GM19099 (cell line): Measurements from ENCODE around the gene COX19.

Experiments used
- POLR2A ChIP-seq: IDR thresholded peaks from 3 replicates; pipeline ENCODE4 v1.6.1; 2011; ENCODE audit warnings: low read depth; ENCODE audit not compliant: insufficient read length; ENCODE audit errors: extremely low read depth

Gene COX19, protein sequence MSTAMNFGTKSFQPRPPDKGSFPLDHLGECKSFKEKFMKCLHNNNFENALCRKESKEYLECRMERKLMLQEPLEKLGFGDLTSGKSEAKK

DNA sequence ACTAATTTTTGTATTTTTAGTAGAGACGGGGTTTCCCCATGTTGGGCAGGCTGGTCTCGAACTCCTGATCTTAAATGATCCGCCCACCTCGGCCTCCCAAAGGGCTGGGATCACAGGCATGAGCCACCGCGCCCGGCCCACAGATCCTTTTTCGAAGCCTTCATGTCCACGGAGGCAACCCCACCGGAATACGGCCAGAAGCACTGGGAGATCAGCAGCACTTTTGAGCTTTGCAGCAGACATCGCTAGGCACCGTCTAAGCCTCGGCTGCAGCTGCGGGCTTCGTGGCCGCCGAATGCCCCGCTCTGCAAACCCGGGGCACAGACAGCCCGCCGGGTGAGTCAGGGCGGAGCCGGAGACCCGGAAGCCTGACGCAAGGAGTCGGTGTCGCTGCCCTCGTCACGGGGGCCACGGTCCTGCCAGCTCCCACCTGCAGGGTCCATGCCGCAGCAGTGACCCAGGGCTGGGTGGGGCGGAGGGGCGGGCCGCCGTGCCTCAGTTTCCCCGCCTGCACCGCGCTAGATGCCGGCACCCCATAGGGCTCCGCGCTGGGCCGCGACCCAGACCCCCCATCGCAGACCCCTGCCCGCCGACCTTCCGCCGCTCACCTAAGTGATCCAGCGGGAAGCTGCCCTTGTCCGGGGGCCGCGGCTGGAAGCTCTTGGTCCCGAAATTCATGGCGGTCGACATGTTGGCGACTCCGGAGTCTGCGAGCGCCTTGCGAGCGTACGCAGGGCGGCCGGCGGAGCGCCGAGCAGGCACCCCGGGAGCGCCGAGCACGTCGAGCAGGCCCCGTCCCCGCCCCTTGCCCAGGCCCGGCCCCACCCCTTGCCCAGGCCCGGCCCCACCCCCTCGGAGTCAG is at the start of gene COX19:
COX19 (minus strand) TSS at position 730 of the 862 bp plus-strand sequence; CDS start at position 690, 40 bp downstream.
- TF ChIP-seq POLR2A = peak; percentile 86

DNA sequence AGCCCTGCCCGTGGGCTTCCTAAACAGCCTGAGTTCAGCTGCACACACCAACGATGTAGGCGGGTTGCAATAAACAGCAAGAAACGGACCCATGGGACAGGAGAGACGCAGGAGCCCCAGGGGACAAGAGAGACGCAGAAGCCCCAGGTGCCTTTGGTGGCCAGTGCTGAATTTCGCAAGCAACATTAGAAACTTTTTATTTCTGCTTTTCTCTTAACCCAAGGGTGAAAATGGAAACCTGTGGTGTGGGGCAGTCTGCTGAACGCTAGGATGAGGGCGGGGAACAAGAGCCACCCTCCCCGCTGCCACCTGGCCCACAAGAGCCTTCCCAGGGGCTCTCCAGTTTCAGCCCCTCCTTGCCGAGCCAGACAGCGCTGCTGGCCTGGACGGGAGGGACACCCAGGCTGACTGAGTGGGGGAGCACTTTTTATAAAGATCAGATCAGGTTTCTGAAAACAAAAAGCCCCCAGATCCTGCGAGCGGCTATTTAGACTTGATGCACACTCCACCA is 49.0 kb upstream of the COX19 start:
- TF ChIP-seq POLR2A = no peak

DNA sequence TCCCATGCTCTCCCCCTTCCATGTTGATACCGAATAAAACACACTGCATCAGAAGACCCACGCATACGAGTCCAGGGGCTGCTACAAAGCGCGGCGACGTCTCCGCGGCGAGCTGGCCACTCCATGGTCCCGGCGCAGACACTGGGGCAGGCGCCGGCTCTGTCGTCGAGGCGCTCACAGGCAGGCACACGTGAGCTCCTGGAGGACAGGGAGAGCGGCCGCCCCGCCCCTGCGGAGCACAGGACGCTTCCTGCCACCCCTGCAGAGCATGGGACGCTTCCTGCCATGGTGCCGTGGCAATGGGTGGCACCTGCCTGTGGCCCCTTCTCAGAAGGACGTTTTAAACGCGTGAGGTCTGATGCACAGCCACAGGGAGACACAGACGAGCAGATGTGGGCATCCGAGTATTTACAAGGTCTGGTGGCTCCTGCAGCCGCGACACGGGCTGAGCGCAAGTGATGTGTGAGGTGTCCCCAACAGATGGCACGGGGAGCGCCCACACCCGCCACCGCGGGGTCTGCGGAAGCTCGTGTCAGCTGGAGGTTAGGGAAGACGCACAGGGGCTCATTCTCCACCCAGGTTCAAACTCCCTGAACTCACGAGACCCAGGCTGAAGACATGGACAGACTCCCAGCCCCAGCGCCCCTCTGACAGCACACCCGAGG is 47.6 kb upstream of the COX19 start:
- peak; percentile 19 for TF ChIP-seq POLR2A

DNA sequence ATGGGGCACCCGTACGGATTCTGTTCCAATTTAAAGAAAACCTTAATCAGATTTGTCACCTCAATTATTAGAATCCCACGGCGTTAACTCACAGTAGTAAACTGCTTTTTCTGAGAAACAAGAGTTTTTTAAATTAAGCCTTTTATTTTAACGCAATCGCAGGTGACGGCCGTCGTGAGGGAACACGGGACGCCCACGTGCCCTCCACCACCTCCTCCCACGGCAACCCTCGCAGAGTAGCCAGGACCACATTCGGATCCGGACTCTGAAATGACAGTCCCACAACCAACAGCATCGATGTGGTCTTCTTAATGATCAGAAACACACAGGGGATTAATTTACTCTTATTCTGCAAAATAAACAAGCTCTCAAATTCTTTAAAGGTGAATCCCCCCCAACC is 47.0 kb upstream of the COX19 start:
- TF ChIP-seq POLR2A = no peak

DNA sequence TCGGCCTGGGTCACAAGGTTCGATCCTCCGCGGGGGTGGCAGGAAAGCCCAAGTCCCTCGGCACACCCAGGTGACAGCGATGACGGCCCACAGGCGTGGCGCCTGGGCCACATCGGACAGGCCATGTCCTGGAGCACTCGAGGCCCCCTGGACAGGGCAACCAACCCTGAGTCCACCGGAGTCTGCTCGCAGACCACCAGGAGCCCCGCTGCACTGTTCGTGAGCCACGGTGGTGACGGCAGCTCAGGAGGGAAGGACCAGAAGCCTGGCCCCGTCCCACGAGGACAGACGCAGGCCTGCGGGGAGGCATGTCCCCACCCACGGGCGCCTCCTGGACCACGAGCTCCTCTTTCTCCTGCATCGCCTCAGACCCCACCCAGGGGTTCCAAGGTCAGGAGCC is 46.6 kb upstream of the COX19 start:
- no peak for TF ChIP-seq POLR2A

DNA sequence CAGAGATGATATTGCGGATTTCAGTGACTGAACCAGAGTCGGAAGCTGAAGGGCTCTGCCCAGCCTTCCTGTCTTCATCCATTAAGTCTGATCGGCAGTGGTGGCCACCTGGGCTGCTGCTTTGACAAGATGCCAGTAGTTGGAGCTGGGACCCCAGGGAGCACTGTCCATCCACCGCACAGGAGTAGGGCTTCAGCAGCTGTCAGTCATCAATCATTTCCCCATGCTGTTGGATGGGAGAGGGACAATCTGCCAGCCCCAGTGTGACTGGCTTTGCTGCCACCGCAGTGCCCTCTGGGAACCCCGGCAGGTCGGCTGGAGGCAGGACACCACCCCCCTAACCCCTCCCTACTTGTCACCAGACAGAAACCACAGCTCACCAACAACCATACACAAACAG is 46.0 kb upstream of the COX19 start:
- no peak for TF ChIP-seq POLR2A

DNA sequence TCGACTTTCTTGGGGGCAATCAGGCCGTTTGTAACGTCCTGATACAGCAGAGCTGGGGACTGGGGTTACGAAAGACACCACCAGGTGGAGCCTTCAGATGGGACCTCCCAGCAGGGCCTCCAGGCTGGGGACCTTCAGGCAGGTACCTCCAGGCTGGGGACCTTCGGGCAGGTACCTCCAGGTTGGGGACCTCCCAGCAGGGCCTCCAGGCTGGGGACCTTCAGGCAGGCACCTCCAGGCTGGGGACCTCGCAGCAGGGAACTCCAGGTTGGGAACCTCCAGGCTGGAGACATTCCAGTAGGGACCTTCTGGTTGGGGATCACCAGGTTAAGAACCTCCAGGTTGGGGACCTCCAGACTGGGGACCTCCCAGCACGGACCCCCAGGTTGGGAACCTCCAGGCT is 45.5 kb upstream of the COX19 start:
- TF ChIP-seq POLR2A = no peak

DNA sequence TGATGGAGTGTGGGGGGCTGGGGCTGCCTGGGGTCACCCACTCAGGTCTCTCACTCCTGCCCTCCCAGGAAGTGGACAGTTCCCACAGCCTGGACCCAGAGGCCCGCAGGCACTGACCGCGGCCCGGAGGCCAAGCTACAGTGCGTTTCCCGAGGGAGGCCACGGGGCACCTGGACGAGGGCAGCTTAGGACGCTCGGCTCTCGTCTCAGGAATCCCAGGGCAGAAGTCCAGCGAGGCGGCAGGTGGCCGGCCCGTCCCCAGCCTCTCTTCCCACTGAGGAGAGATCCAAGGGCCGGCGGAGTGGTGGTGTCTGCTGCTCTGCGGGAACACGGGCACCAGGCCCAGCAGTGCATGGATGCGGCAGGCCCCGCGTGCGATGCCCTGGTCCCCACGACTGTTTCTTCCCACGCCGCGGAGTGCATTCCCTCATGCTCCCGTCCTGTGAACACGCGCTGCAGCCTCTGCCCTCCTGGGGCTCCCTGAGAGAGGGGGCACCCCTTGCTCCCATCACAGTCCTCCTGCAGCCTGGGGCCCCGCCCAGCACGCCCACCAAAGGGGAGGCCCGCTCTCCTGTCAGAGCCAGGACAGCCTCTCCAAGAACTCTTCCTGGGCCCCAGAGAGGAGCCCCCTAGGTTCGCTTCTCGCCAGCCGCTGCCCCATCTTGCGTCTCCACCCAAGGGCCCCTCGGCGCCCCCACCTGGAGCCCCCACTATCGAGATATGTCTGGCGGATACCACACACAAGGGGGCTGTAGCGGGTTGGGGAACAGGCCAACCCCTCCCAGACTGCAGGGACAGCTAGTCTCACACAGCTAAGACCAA is 44.7 kb upstream of the COX19 start:
- TF ChIP-seq POLR2A = no peak

DNA sequence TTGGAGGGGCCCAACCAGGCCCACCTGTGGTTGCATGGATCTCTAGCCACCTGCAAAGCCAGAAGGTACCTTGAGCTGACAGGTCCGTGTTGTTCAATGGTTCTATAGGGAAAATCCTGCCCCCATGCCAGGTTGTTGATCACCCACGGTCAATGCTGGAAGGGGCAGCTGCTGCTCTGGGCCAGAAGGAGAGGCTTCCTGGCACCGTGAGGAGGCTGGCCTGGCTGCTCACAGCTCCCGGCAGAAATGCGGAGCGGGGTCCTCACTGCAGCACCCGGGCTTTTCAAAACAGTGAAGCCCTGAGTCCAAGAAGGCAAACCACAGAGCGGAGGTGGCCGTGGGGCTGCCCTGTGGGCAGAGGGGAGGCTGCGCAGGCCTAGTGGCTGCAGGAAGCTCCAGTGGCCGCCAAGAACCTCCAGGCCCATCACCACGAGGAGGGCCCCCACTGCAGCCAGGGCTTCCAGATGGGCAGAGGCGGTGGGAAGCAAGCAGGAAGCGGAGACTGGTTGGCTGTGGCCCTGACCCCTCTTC is 44.0 kb upstream of the COX19 start:
- TF ChIP-seq POLR2A = no peak

DNA sequence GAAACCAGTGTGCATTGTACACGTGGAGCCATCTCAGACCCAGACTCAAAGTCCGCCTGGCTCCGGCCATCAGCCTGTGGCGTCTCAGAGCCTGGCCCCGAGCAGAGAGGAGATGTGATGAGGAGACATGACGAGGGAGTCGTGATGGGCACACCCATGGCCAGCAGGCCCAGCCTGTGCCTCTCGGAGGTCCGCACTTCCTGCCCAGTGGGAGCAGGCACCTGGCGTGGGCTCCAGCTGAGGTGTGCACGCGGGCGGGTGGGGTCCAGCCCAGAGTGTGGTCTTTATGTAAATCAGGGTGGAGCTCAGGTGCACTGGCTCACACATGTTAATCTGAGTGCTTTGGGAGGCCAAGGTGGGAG is 43.0 kb upstream of the COX19 start:
- TF ChIP-seq POLR2A = no peak

DNA sequence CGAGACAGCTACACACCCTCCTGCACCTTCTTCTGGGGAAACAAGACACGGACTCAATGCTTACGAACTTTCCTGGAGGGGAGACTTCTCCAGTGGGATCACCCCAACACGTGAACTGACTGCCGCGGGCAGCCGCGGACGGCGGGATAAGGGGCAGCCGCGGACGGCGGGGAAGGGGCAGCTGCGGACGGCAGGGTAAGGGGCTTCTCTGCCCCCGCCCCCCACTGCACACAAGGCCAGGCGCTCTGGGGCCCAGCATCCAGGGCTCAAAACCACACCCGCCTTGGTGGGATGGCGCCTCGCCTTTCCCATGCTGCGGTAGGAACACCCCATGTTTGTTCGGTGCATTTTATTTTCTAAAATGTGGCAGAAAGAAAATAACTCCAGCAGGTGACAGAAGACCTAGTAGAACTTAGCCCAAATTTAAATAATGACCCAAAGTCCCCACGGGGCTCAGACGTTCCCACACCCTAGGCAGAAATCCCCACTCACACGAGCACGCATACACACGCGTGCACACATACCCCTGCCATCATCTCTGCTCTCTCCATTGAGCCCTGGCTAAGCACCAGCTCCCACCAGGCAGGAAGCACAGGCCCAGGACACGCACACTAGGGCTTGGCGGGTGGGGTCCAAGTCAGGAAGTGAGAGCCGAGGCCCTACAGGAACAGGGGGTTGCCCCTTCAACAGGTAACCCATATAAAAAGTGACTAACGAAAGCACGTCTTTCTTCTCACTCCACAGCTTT is 42.4 kb upstream of the COX19 start:
- TF ChIP-seq POLR2A = no peak

DNA sequence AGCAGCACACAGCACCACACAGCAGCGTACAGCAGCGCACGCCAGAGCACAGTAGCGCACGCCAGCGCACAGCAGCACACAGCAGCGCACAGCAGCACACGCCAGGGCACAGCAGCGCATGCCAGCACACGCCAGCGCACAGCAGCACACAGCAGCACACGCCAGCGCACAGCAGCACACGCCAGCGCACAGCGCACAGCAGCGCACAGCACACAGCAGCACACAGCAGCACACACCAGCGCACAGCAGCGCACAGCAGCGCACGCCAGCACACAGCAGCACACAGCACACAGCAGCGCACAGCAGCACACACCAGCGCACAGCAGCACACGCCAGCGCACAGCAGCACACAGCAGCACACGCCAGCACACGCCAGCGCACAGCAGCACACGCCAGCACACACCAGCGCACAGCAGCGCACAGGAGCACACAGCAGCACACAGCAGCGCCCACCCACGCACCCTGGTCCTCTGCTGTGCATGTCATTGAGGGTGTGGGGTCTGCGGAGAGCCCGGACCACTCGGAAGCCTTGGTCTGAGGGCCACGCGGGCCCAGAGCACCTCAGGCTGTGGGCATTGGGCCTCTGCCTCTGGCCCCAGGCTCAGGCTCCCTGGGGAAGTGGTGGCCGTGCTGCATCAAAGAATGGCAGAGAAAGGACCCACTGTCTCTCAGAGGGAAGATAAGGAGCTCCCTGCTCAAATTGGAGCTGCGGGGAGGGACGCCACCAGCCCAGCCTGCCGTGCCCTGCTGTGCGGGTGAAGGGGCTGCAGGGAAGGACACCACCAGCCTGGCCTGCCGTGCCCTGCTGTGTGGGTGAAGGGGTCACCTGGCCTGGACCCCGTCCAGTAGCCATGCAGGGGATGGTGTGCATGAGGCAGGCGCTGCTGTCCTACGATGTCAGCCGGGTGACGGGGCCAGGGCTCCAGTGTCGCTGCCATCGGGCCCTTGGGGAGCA is 41.5 kb upstream of the COX19 start:
- no peak for TF ChIP-seq POLR2A
